ENCODE data around the gene NFAT5. TPM values are rescaled to one million over a fixed set of nuclear protein-coding genes. Genes with fewer than 3 reads are reported as not detected.

Gene NFAT5
- total and polyA plus RNA-seq, 9 of the 15 experiments (the other 6 are each of a cell fraction or from before 2014, with no cell fraction given), result 0.78 to 20.5 (median 12.4) TPM

DNA sequence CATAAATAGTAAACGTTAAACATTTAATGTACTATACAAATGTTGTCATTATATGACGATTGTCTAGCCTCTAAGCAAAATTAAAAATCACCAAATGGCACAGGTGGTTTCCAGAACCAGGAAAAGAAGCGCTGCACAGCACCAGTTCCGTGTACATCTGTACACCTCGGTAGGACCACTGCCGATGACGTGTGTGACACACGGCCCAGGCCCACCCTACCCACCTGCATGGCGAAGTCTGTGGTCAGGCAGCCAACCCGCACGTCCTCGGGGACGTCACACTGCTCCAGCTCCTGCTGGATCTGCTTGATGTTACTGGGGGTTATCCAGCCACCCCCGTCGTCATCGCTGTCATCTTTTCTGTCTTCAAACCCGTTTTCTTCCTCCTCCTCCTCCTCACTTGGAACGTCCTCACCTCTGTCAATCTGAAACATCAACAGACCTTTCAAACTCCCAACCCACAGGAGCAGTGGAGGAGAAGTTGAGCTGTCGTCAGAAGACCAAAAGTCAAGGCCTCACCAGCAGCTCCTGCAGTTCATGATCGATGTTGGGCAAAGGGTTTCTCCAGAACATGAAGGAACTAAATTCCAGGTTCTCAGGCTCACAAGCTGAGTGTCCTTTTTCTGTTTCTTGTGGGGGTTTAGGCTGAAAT lies 183.1 kb downstream of the NFAT5 start:
- WGBS (ENCODE audit: insufficient coverage, low coverage, missing lambda C conversion rate), result 88% methylated on average over 15 of the region's 20 CpGs
- in situ Hi-C loops (cut with MboI) (no loop called here), intact Hi-C loops (cut with micrococcal nuclease) (no loop called here)
- no peaks in the 10 kb centered on the region; the same call in 1 of the 2 replicates for H3K9me3 ChIP-seq (replicated peaks; ENCODE audit: control insufficient read depth, insufficient read depth, low read depth, low read length)
- peaks cover 94% of the 10 kb centered on the region for H3K36me3 ChIP-seq (ENCODE audit: control insufficient read depth, insufficient read depth, low read length)
- peaks cover 58% of the 10 kb centered on the region for H3K79me2 ChIP-seq (ENCODE audit: control insufficient read depth, insufficient read depth, low read length)
- no peak overlapping the region for H2AFZ ChIP-seq (ENCODE audit: low read depth, low read length)
- ChIA-PET CTCF (ENCODE audit: low intra/inter-chr PET ratio) (no interaction called here), POLR2A (interaction anchor here (1.2 kb wide), 1 partner anchor 10 kb away, joined by 3 read pairs; no protein-coding TSS in a partner anchor)
- H3K4me3 ChIP-seq, result no peak overlapping the region
- no peak overlapping the region for H3K9ac ChIP-seq (ENCODE audit: insufficient read depth in 1 of 2, low read depth in 2 of 2, low read length in 2 of 2)
- BruUV-seq (replicated peaks), result no TSS peak
- H4K20me1 ChIP-seq (replicated peaks; ENCODE audit: control insufficient read depth, insufficient read depth, low read length), result no peaks in the 10 kb centered on the region
- H3K9me1 ChIP-seq (ENCODE audit: control insufficient read depth, insufficient read depth, low read length), result no peaks in the 10 kb centered on the region
- ATAC-seq (no peak), DNase-seq (ENCODE audit: extremely low read depth in 1 of 4, low spot score in 3 of 4) (no peak), FAIRE-seq (no peak)
- H3K4me1 ChIP-seq (replicated peaks in 1 of 2; ENCODE audit: control insufficient read depth in 2 of 2, insufficient read depth in 2 of 2, low read length in 2 of 2), result peaks cover 5 to 9% of the 10 kb centered on the region in 2 experiments; a peak in 3 of 5 replicates
- no peak overlapping the region for H3K4me2 ChIP-seq (ENCODE audit: insufficient read depth, low read length)
- H3K27me3 ChIP-seq (ENCODE audit: control insufficient read depth in 2 of 2, insufficient read depth in 2 of 2, low read length in 2 of 2), result no peaks in the 10 kb centered on the region
- TF ChIP-seq SUPT5H (IDR thresholded peaks at IDR 0.05), result 0 out of 2 replicates have a peak, but pooled peaks have one; percentile 15
- TF ChIP-seq MTF1 (CRISPR knock-in tag; IDR thresholded peaks at IDR 0.05; ENCODE audit: borderline replicate concordance), result no peak
- TF ChIP-seq RFX5 (IDR thresholded peaks at IDR 0.05; ENCODE audit: low read depth, low read length), result no peak
- no peak overlapping the region for H3K27ac ChIP-seq (ENCODE audit: extremely low read depth, low read depth, low read length)

DNA sequence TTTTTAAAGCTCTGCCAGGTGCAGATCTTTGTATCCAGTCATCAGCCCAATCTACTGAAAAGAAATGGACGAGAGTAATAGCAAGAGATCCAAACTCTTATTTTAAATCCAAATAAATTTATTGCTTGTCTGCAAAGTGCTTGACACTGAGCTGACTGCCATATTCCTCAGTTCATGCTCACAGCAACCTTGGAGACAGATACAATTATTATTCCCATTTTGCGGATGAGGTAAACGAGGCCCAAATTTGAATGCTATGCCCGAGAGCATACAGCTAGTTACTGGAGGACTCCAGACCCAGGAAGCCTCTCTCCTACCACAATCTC lies 188.3 kb downstream of the NFAT5 start:
- in situ Hi-C loops (cut with MboI) (loop anchor here (5.0 kb wide), 1 partner anchor 42 kb away; no protein-coding TSS in a partner anchor), intact Hi-C loops (cut with micrococcal nuclease) (loop anchor here (1.0 kb wide), 4 partner anchors 27 to 358 kb away; no protein-coding TSS in a partner anchor)
- H3K4me1 ChIP-seq (replicated peaks in 1 of 2; ENCODE audit: control insufficient read depth in 2 of 2, insufficient read depth in 2 of 2, low read length in 2 of 2), result peaks cover 5 to 14% of the 10 kb centered on the region in 2 experiments; a peak in 4 of 5 replicates
- POLR2A ChIA-PET, result interaction anchor here (0.5 to 4.0 kb wide), 12 partner anchors 8 to 50 kb away, joined by 3 to 56 read pairs (median 5); partner anchors contain the start of gene NQO1
- no peak for FAIRE-seq
- peaks cover 50% of the 10 kb centered on the region for H3K79me2 ChIP-seq (ENCODE audit: control insufficient read depth, insufficient read depth, low read length)
- WGBS (ENCODE audit: insufficient coverage, low coverage, missing lambda C conversion rate), result 0% methylated on average over 4 of the region's 4 CpGs
- peak overlapping the region; percentile 84 for H3K27ac ChIP-seq (ENCODE audit: extremely low read depth, low read depth, low read length)
- CTCF ChIA-PET (ENCODE audit: low intra/inter-chr PET ratio), result interaction anchor here (1.5 to 1.8 kb wide), 2 partner anchors 45 to 358 kb away, joined by 7 to 29 read pairs; no protein-coding TSS in a partner anchor
- peak overlapping the region; percentile 94 for H2AFZ ChIP-seq (ENCODE audit: low read depth, low read length)
- no peaks in the 10 kb centered on the region; the same call in 1 of the 2 replicates for H3K9me3 ChIP-seq (replicated peaks; ENCODE audit: control insufficient read depth, insufficient read depth, low read depth, low read length)
- H3K4me3 ChIP-seq, result peak overlapping the region; percentile 95
- peak overlapping the region; percentile 98 for H3K4me2 ChIP-seq (ENCODE audit: insufficient read depth, low read length)
- no peaks in the 10 kb centered on the region for H3K27me3 ChIP-seq (ENCODE audit: control insufficient read depth in 2 of 2, insufficient read depth in 2 of 2, low read length in 2 of 2)
- H3K9me1 ChIP-seq (ENCODE audit: control insufficient read depth, insufficient read depth, low read length), result no peaks in the 10 kb centered on the region
- DNase-seq (ENCODE audit: extremely low read depth in 1 of 4, low spot score in 3 of 4), result no peak
- H4K20me1 ChIP-seq (replicated peaks; ENCODE audit: control insufficient read depth, insufficient read depth, low read length), result no peaks in the 10 kb centered on the region
- H3K9ac ChIP-seq (ENCODE audit: insufficient read depth in 1 of 2, low read depth in 2 of 2, low read length in 2 of 2), result peak overlapping the region; percentile 97 to 99
- no TSS peak for BruUV-seq (replicated peaks)
- H3K36me3 ChIP-seq (ENCODE audit: control insufficient read depth, insufficient read depth, low read length), result peaks cover 42% of the 10 kb centered on the region
- no peak for ATAC-seq
- TF ChIP-seq, protein P1, sequence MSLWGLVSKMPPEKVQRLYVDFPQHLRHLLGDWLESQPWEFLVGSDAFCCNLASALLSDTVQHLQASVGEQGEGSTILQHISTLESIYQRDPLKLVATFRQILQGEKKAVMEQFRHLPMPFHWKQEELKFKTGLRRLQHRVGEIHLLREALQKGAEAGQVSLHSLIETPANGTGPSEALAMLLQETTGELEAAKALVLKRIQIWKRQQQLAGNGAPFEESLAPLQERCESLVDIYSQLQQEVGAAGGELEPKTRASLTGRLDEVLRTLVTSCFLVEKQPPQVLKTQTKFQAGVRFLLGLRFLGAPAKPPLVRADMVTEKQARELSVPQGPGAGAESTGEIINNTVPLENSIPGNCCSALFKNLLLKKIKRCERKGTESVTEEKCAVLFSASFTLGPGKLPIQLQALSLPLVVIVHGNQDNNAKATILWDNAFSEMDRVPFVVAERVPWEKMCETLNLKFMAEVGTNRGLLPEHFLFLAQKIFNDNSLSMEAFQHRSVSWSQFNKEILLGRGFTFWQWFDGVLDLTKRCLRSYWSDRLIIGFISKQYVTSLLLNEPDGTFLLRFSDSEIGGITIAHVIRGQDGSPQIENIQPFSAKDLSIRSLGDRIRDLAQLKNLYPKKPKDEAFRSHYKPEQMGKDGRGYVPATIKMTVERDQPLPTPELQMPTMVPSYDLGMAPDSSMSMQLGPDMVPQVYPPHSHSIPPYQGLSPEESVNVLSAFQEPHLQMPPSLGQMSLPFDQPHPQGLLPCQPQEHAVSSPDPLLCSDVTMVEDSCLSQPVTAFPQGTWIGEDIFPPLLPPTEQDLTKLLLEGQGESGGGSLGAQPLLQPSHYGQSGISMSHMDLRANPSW (CRISPR knock-in tag; IDR thresholded peaks at IDR 0.05), result no peak
- TF ChIP-seq RBM25 (IDR thresholded peaks at IDR 0.05; ENCODE audit: low read depth, low read length, severe bottlenecking), result peak; percentile 84
- no peak for TF ChIP-seq NELFE (IDR thresholded peaks at IDR 0.05; ENCODE audit: insufficient read depth, insufficient read length)
- TF ChIP-seq SNRNP70 (optimal IDR thresholded peaks at IDR 0.05; ENCODE audit: low read depth, low read length), result no peak
- no peak for TF ChIP-seq CCNT2 (IDR thresholded peaks at IDR 0.05; ENCODE audit: borderline replicate concordance, extremely low read depth, insufficient read length, low read depth, low read length)
- TF ChIP-seq FOXJ2 (tag; IDR thresholded peaks at IDR 0.05), result no peak

All from K562 (cell line).